GM23338 (cell line): ENCODE measurements around the gene INHA. TPM values are rescaled to one million over a fixed set of nuclear protein-coding genes. Genes with fewer than 3 reads are reported as not detected.

Source experiments
- ATAC-seq: fragments of 200-7000 bp; cut with Tn5 transposase; 3 replicates; pipeline ENCODE4 v1.9.1; 2020
- DNase-seq: peaks from one replicate; pipeline ENCODE4 v3.0.0-alpha.2; 2015; ENCODE audit warnings: low spot score
- H2AFZ ChIP-seq: fragments of 200-600 bp; sonication (generic); 2 replicates; pipeline ENCODE4 v1.8.0; 2016; ENCODE audit warnings: antibody characterized with exemption, mild to moderate bottlenecking, moderate library complexity
- H3F3A ChIP-seq: fragments of 200-600 bp; sonication (generic); replicated peaks from 2 replicates; pipeline ENCODE4 v1.8.0; 2017; ENCODE audit warnings: antibody characterized with exemption, mixed run types, low read depth
- H3K27ac ChIP-seq: fragments of 200-600 bp; sonication (generic); 2 replicates; pipeline ENCODE4 v1.6.1; 2016; ENCODE audit warnings: low read depth
- H3K27me3 ChIP-seq: fragments of 200-600 bp; sonication (generic); 2 replicates; pipeline ENCODE4 v1.8.0; 2016; ENCODE audit warnings: mild to moderate bottlenecking, mixed run types, moderate library complexity; ENCODE audit not compliant: insufficient read depth
- H3K36me3 ChIP-seq: fragments of 200-600 bp; sonication (generic); 2 replicates; pipeline ENCODE4 v1.8.0; 2016; ENCODE audit warnings: mild to moderate bottlenecking; ENCODE audit not compliant: insufficient read depth
- H3K4me1 ChIP-seq: fragments of 200-600 bp; sonication (generic); 2 replicates; pipeline ENCODE4 v1.8.0; 2016; ENCODE audit warnings: mild to moderate bottlenecking, moderate library complexity; ENCODE audit not compliant: insufficient read depth
- H3K4me2 ChIP-seq: fragments of 200-600 bp; sonication (generic); 2 replicates; pipeline ENCODE4 v1.7.1; 2017; ENCODE audit warnings: mixed run types
- H3K4me3 ChIP-seq: fragments of 200-600 bp; sonication (generic); 2 replicates; pipeline ENCODE4 v1.6.1; 2016; ENCODE audit warnings: mixed run types
- H3K79me2 ChIP-seq: fragments of 200-600 bp; sonication (generic); replicated peaks from 2 replicates; pipeline ENCODE4 v1.8.0; 2017; ENCODE audit warnings: mild to moderate bottlenecking; ENCODE audit not compliant: insufficient read depth
- H3K9me2 ChIP-seq: fragments of 200-600 bp; sonication (generic); 2 replicates; pipeline ENCODE4 v1.8.0; 2017; ENCODE audit not compliant: insufficient read depth
- H4K20me1 ChIP-seq: fragments of 200-600 bp; sonication (generic); replicated peaks from 2 replicates; pipeline ENCODE4 v1.8.0; 2017; ENCODE audit warnings: mild to moderate bottlenecking; ENCODE audit not compliant: insufficient read depth
- H3K27ac Mint-ChIP-seq: 2 replicates; pipeline ENCODE4 v1.8.0; 2020; ENCODE audit warnings: inconsistent platforms, mild to moderate bottlenecking, moderate library complexity, mixed read lengths
- H3K27me3 Mint-ChIP-seq: 3 replicates; pipeline ENCODE4 v1.8.0; 2022; ENCODE audit warnings: low read depth, mild to moderate bottlenecking, moderate library complexity, mixed read lengths, inconsistent platforms; ENCODE audit not compliant: insufficient read depth, poor library complexity
- H3K36me3 Mint-ChIP-seq: 3 replicates; pipeline ENCODE4 v1.8.0; 2021; ENCODE audit warnings: low read depth, mild to moderate bottlenecking, inconsistent platforms, moderate library complexity, mixed read lengths
- H3K4me1 Mint-ChIP-seq: 3 replicates; pipeline ENCODE4 v1.8.0; 2020; ENCODE audit warnings: mild to moderate bottlenecking, inconsistent platforms, mixed read lengths
- H3K4me3 Mint-ChIP-seq: 3 replicates; pipeline ENCODE4 v1.8.0; 2021; ENCODE audit warnings: moderate library complexity, mild to moderate bottlenecking, inconsistent platforms, mixed read lengths
- H3K9me3 Mint-ChIP-seq: 3 replicates; pipeline ENCODE4 v1.8.0; 2020; ENCODE audit warnings: moderate library complexity, mild to moderate bottlenecking, inconsistent platforms, mixed read lengths
- CREB1 ChIP-seq: fragments of 250-450 bp; sonication (Bioruptor Pico); IDR thresholded peaks from 2 replicates; pipeline ENCODE4 v1.5.0; 2020; ENCODE audit warnings: low read depth, mild to moderate bottlenecking, moderate library complexity
- EZH2 ChIP-seq: fragments of 200-600 bp; sonication (generic); IDR thresholded peaks from one replicate; pipeline ENCODE4 v1.8.0; 2017; ENCODE audit warnings: antibody characterized with exemption, mild to moderate bottlenecking, low read depth; ENCODE audit not compliant: unreplicated experiment
- EZH2phosphoT487 ChIP-seq: fragments of 200-600 bp; sonication (generic); IDR thresholded peaks from one replicate; pipeline ENCODE4 v1.8.1; 2018; ENCODE audit warnings: antibody characterized with exemption; ENCODE audit not compliant: unreplicated experiment
- JUNB ChIP-seq: IDR thresholded peaks from one replicate; pipeline ENCODE4 v1.6.1; 2016; ENCODE audit warnings: antibody characterized with exemption; ENCODE audit not compliant: unreplicated experiment
- NANOG ChIP-seq: IDR thresholded peaks from 2 replicates; pipeline ENCODE4 v1.6.1; 2016; ENCODE audit warnings: antibody characterized with exemption, borderline replicate concordance
- POLR2AphosphoS5 ChIP-seq: IDR thresholded peaks from 2 replicates; pipeline ENCODE4 v1.6.1; 2016; ENCODE audit warnings: antibody characterized with exemption, low read depth
- STAT1 ChIP-seq: IDR thresholded peaks from one replicate; pipeline ENCODE4 v1.6.1; 2016; ENCODE audit warnings: antibody characterized with exemption; ENCODE audit not compliant: unreplicated experiment
- ZNF114 ChIP-seq: fragments of 250-450 bp; sonication (Bioruptor Pico); IDR thresholded peaks from 2 replicates; pipeline ENCODE4 v1.5.0; 2020; ENCODE audit warnings: mild to moderate bottlenecking, moderate library complexity
- ZNF331 ChIP-seq: fragments of 250-450 bp; sonication (Bioruptor Pico); IDR thresholded peaks from 2 replicates; pipeline ENCODE4 v1.5.0; 2020; ENCODE audit warnings: low read depth, mild to moderate bottlenecking, moderate library complexity
- polyA plus RNA-seq: library from polyadenylated mRNA; unstranded; fragments of >200 nt; fragmentation: Nextera tagmentation; extraction: Ambion mirVana; gene quantifications from 2 replicates; pipeline ENCODE4 v1.2.1, GENCODE V29; 2016
- total RNA-seq: library from RNA; depleted of rRNA; stranded (reverse); fragments of >200 nt; shearing (Covaris generic); gene quantifications from 2 replicates; pipeline ENCODE4 v1.2.3, GENCODE V29; 2014
- TF ChIP-seq, protein P1 (sequence below): IDR thresholded peaks from 2 replicates; pipeline ENCODE4 v1.6.1; 2016; ENCODE audit warnings: antibody characterized with exemption
- TF ChIP-seq, protein P2 (sequence below): fragments of 250-450 bp; sonication (Bioruptor Pico); IDR thresholded peaks from 2 replicates; pipeline ENCODE4 v1.5.0; 2020; ENCODE audit warnings: mild to moderate bottlenecking, moderate library complexity

Gene INHA
- total and polyA plus RNA-seq, 2 experiments from 2014 or later = 1.5 to 1.6 TPM

DNA sequence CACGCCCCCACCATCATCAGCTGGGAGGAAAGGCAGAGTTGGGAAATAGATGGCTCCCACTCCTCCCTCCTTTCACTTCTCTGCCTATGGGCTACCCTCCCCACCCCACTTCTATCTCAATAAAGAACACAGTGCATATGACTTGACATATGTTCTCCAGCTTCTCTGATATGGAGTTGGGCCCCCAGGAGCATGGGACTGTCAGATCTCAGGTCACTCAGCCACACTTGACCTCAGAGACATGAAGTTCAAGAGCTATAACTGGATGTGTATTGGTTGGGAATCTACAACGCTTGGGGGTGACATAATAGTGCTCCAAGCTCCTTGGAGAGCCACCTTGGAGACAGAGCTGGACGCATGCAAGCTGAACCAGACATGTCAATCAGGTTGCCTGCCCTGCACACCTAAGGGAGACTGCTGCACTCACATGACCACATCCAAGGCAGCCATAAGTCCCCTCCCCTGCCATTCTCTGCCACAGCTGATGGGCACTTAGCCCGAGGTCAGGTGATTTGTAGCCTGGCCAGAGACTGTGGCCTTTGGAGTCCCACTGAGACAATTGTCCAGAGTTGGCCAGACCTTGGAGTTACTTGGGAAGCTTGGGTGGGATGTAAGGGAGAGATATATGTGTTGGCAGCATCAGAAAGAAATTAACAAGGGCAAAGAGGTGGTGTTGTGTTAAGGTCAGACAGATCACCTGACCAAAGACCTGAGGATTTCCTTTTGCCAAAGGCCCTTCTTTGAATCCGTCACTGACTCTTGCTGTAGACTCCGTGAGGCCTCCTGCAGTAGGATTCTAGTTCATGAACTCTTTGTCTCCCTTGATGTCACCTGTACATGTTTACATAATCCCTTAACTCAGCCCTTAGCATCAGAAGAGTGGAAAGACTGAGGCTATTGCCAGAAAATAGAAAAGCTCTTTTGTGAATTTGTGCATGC lies 3.7 kb downstream of the INHA start (continued):
- TF ChIP-seq, protein P1, sequence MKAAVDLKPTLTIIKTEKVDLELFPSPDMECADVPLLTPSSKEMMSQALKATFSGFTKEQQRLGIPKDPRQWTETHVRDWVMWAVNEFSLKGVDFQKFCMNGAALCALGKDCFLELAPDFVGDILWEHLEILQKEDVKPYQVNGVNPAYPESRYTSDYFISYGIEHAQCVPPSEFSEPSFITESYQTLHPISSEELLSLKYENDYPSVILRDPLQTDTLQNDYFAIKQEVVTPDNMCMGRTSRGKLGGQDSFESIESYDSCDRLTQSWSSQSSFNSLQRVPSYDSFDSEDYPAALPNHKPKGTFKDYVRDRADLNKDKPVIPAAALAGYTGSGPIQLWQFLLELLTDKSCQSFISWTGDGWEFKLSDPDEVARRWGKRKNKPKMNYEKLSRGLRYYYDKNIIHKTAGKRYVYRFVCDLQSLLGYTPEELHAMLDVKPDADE = no peak
- no peak for TF ChIP-seq POLR2AphosphoS5
- no peak for TF ChIP-seq ZNF114
- no peak for TF ChIP-seq CREB1 (CRISPR knock-in tag)

DNA sequence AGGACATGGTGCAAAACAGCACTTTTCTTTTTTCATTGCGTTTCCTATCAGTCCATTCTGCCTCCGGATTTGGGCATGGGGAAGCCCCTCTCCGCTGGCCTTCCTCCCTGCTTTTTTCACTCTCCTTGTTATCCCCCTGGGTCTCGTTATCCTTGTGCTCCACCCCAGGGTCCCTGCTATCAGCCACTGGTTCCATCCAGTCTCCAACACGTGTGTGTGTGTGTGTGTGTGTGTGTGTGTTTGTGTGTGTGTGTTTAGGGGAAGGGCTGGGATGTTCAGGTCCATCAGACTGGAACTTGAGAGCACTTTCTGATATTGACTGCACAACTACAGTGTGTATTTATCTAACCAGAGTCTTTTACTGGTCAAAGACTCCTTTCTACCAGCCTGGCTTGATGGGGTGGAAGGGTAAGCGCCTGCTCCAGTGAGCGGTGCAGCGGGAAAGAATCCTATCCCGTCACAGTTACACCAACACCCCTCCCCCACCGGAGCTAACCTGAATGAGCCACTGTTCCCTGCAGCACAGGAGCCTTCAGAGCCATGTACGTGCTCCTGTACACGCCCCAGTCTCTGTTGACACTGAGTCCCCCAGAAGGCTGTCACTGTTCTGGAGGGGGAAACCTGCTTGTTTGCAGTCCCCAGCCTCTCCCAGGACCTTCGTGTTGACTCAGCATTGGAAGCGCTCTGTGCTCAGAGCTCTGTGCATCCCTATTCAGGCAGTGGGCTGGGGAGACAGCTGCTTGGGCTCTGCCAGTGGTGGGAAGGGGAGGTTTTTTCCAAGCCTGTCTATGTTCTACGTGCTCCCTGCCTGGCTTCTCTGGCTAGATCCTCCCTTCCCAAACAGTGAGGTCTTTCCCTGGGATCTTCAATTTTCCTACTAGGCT lies 4.6 kb downstream of the INHA start:
- Histone ChIP-seq H3K4me1 (peaks cover 37% of the 10 kb centered on the region), H3K9me2 (0 out of 2 replicates have a peak, but pooled peaks cover 4% of the 10 kb centered on the region), H4K20me1 (no peaks in the 10 kb centered on the region), H3F3A (peaks cover 4% of the 10 kb centered on the region; the same call in 1 of the 2 replicates), H3K27me3 (no peaks in the 10 kb centered on the region), H3K79me2 (no peaks in the 10 kb centered on the region), H3K36me3 (no peaks in the 10 kb centered on the region), H3K27ac (no peak overlapping the region), H3K4me3 (peak overlapping the region; percentile 33; the same call in 1 of the 2 replicates), H2AFZ (peak overlapping the region; percentile 94), H3K4me2 (peak overlapping the region; percentile 72)
- Mint-ChIP-seq H3K36me3 (no peaks in the 10 kb centered on the region; the same call in 2 of the 3 replicates), H3K27me3 (peaks cover 15% of the 10 kb centered on the region), H3K4me3 (peak overlapping the region; percentile 52), H3K27ac (peak overlapping the region; percentile 30), H3K4me1 (peaks cover 47% of the 10 kb centered on the region), H3K9me3 (no peaks in the 10 kb centered on the region)
- DNase-seq = peak; percentile 84
- ATAC-seq = peak; percentile 82
- no peak for TF ChIP-seq STAT1
- peak; percentile 40; the same call in 1 of the 2 replicates for TF ChIP-seq POLR2AphosphoS5
- no peak for TF ChIP-seq NANOG
- no peak for TF ChIP-seq EZH2
- TF ChIP-seq CREB1 (CRISPR knock-in tag) = peak; percentile 57; the same call in 1 of the 2 replicates
- TF ChIP-seq, protein P2, sequence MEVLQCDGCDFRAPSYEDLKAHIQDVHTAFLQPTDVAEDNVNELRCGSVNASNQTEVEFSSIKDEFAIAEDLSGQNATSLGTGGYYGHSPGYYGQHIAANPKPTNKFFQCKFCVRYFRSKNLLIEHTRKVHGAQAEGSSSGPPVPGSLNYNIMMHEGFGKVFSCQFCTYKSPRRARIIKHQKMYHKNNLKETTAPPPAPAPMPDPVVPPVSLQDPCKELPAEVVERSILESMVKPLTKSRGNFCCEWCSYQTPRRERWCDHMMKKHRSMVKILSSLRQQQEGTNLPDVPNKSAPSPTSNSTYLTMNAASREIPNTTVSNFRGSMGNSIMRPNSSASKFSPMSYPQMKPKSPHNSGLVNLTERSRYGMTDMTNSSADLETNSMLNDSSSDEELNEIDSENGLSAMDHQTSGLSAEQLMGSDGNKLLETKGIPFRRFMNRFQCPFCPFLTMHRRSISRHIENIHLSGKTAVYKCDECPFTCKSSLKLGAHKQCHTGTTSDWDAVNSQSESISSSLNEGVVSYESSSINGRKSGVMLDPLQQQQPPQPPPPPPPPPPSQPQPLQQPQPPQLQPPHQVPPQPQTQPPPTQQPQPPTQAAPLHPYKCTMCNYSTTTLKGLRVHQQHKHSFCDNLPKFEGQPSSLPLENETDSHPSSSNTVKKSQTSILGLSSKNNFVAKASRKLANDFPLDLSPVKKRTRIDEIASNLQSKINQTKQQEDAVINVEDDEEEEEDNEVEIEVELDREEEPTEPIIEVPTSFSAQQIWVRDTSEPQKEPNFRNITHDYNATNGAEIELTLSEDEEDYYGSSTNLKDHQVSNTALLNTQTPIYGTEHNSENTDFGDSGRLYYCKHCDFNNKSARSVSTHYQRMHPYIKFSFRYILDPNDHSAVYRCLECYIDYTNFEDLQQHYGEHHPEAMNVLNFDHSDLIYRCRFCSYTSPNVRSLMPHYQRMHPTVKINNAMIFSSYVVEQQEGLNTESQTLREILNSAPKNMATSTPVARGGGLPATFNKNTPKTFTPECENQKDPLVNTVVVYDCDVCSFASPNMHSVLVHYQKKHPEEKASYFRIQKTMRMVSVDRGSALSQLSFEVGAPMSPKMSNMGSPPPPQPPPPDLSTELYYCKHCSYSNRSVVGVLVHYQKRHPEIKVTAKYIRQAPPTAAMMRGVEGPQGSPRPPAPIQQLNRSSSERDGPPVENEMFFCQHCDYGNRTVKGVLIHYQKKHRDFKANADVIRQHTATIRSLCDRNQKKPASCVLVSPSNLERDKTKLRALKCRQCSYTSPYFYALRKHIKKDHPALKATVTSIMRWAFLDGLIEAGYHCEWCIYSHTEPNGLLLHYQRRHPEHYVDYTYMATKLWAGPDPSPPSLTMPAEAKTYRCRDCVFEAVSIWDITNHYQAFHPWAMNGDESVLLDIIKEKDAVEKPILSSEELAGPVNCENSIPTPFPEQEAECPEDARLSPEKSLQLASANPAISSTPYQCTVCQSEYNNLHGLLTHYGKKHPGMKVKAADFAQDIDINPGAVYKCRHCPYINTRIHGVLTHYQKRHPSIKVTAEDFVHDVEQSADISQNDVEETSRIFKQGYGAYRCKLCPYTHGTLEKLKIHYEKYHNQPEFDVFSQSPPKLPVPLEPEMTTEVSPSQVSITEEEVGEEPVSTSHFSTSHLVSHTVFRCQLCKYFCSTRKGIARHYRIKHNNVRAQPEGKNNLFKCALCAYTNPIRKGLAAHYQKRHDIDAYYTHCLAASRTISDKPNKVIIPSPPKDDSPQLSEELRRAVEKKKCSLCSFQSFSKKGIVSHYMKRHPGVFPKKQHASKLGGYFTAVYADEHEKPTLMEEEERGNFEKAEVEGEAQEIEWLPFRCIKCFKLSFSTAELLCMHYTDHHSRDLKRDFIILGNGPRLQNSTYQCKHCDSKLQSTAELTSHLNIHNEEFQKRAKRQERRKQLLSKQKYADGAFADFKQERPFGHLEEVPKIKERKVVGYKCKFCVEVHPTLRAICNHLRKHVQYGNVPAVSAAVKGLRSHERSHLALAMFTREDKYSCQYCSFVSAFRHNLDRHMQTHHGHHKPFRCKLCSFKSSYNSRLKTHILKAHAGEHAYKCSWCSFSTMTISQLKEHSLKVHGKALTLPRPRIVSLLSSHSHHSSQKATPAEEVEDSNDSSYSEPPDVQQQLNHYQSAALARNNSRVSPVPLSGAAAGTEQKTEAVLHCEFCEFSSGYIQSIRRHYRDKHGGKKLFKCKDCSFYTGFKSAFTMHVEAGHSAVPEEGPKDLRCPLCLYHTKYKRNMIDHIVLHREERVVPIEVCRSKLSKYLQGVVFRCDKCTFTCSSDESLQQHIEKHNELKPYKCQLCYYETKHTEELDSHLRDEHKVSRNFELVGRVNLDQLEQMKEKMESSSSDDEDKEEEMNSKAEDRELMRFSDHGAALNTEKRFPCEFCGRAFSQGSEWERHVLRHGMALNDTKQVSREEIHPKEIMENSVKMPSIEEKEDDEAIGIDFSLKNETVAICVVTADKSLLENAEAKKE (CRISPR knock-in tag) = no peak
- TF ChIP-seq EZH2phosphoT487 = no peak
- TF ChIP-seq ZNF331 (CRISPR knock-in tag) = no peak
- TF ChIP-seq, protein P1 = no peak
- no peak for TF ChIP-seq JUNB
